GM12878 (cell line): ENCODE results near the gene TBL1XR1.

ENCODE experiments used
- CEBPB ChIP-seq, 2 experiments: fragments of 150-350 bp in 1 of 2; IDR thresholded peaks; 2 replicates each; pipeline ENCODE4 v1.6.1; 2012 to 2014; ENCODE audit warnings: low read depth in 2 of 2, low read length in 2 of 2, borderline replicate concordance in 1 of 2, inconsistent platforms in 1 of 2
- HDAC2 ChIP-seq: fragments of 200-600 bp; sonication (generic); IDR thresholded peaks from 2 replicates; pipeline ENCODE4 v1.6.1; 2017
- MYB ChIP-seq: fragments of 150-350 bp; IDR thresholded peaks from 2 replicates; pipeline ENCODE4 v1.6.1; 2014; ENCODE audit warnings: mild to moderate bottlenecking, low read depth, low read length, borderline replicate concordance
- REST ChIP-seq: IDR thresholded peaks from 2 replicates; pipeline ENCODE4 v1.6.1; 2012; ENCODE audit warnings: mild to moderate bottlenecking, low read depth, low read length
- USF1 ChIP-seq: IDR thresholded peaks from 2 replicates; pipeline ENCODE4 v1.6.1; 2011; ENCODE audit warnings: borderline replicate concordance, low read depth, mild to moderate bottlenecking, moderate library complexity, mixed read lengths, low read length; ENCODE audit not compliant: insufficient read depth; ENCODE audit errors: extremely low read length
- TF ChIP-seq, protein P1 (sequence below), 3 experiments: IDR thresholded peaks in 2 of 3; conservative IDR thresholded peaks in 1 of 3; 2 replicates each; pipeline ENCODE4 v1.5.1; 2011; ENCODE audit warnings: low read depth in 3 of 3, low read length in 3 of 3, mild to moderate bottlenecking in 3 of 3, control low read depth in 2 of 3, moderate library complexity in 2 of 3, inconsistent platforms in 1 of 3, mixed read lengths in 1 of 3; ENCODE audit not compliant: control insufficient read depth in 2 of 3, insufficient read depth in 1 of 3; ENCODE audit errors: extremely low read depth in 1 of 3

DNA sequence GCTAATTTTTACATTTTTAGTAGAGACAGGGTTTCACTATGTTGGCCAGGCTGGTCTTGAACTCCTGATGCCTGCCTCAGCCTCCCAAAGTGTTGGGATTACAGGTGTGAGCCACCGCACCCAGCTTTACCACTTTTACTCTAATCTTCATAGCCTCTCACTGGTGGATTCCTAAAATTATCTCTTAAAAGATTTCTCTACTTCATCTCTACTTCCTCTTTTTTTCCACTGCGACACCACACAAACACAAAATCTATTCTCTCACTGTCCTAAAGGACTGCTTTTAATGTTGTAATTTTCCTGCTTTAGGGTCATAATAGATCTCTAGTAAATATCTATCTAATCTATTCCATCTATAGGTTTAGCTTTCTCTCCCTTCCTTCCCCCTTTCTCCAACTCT lies 34.0 kb upstream of the TBL1XR1 start:
- TF ChIP-seq CEBPB (IDR thresholded peaks at IDR 0.05; ENCODE audit: borderline replicate concordance in 1 of 2, low read depth in 2 of 2, low read length in 2 of 2) (no peak), USF1 (no peak), HDAC2 (no peak), REST (no peak), MYB (no peak)
- TF ChIP-seq, protein P1, sequence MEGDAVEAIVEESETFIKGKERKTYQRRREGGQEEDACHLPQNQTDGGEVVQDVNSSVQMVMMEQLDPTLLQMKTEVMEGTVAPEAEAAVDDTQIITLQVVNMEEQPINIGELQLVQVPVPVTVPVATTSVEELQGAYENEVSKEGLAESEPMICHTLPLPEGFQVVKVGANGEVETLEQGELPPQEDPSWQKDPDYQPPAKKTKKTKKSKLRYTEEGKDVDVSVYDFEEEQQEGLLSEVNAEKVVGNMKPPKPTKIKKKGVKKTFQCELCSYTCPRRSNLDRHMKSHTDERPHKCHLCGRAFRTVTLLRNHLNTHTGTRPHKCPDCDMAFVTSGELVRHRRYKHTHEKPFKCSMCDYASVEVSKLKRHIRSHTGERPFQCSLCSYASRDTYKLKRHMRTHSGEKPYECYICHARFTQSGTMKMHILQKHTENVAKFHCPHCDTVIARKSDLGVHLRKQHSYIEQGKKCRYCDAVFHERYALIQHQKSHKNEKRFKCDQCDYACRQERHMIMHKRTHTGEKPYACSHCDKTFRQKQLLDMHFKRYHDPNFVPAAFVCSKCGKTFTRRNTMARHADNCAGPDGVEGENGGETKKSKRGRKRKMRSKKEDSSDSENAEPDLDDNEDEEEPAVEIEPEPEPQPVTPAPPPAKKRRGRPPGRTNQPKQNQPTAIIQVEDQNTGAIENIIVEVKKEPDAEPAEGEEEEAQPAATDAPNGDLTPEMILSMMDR (IDR thresholded peaks at IDR 0.05 in 2 of 3, conservative IDR thresholded peaks at IDR 0.05 in 1 of 3; ENCODE audit: control insufficient read depth in 2 of 3, extremely low read depth in 1 of 3, insufficient read depth in 1 of 3, low read depth in 3 of 3, low read length in 3 of 3) = no peak
